Panc1 (cell line): Measurements from ENCODE around the gene TMEM156. TPM values are rescaled to one million over a fixed set of nuclear protein-coding genes. Genes with fewer than 3 reads are reported as not detected.

Experiments
- ATAC-seq: fragments of 200-7000 bp; cut with Tn5 transposase; 2 replicates; pipeline ENCODE4 v1.9.1; 2020; ENCODE audit warnings: mild to moderate bottlenecking, moderate library complexity
- BruUV-seq: library from RNA; stranded (reverse); fragments of 400-500 nt; replicated peaks from 2 replicates; lab custom pipeline; 2021; lab: Mats Ljungman, UMichigan
- CTCF ChIA-PET: fragments of 300-600 bp; sonication (Branson Sonifier 250); formaldehyde crosslinking; loops from one replicate; lab custom pipeline; 2022; ENCODE audit warnings: antibody characterized with exemption; lab: Charles Lee
- POLR2A ChIA-PET: fragments of 300-600 bp; sonication (Branson Sonifier 250); formaldehyde crosslinking; loops from one replicate; lab custom pipeline; 2022; ENCODE audit warnings: antibody characterized with exemption; lab: Charles Lee
- DNase-seq: peaks from one replicate; pipeline ENCODE4 v3.0.0-alpha.2; 2010; ENCODE audit warnings: low read depth, low spot score
- H3K27ac ChIP-seq: 2 replicates; pipeline ENCODE4 v1.5.1; 2011; ENCODE audit warnings: mild to moderate bottlenecking, low read length, inconsistent platforms
- H3K27me3 ChIP-seq: fragments of 200-500 bp; sonication (Bioruptor generic); 2 replicates; pipeline ENCODE4 v1.6.0; 2014; ENCODE audit warnings: low read length, inconsistent platforms; ENCODE audit not compliant: control insufficient read depth, insufficient read depth
- H3K36me3 ChIP-seq: fragments of 200-500 bp; sonication (Bioruptor generic); 2 replicates; pipeline ENCODE4 v1.5.1; 2014; ENCODE audit warnings: inconsistent platforms, mild to moderate bottlenecking, low read length, moderate library complexity; ENCODE audit not compliant: control insufficient read depth, insufficient read depth
- H3K4me1 ChIP-seq: 2 replicates; pipeline ENCODE4 v1.5.1; 2011; ENCODE audit warnings: inconsistent platforms, mild to moderate bottlenecking, low read length, moderate library complexity; ENCODE audit not compliant: control insufficient read depth, insufficient read depth
- H3K4me3 ChIP-seq, 2 experiments: 2 replicates each; pipeline ENCODE4 v1.5.1; 2011 to 2012; ENCODE audit warnings: low read depth in 2 of 2, low read length in 2 of 2, mild to moderate bottlenecking in 2 of 2, inconsistent platforms in 1 of 2, moderate library complexity in 1 of 2
- H3K9me3 ChIP-seq: fragments of 200-500 bp; sonication (Bioruptor generic); 2 replicates; pipeline ENCODE4 v1.5.1; 2014; ENCODE audit warnings: low read depth, mild to moderate bottlenecking, inconsistent platforms, low read length, moderate library complexity; ENCODE audit not compliant: control insufficient read depth, insufficient read depth
- CTCF ChIP-seq: fragments of 450-650 bp; IDR thresholded peaks from 2 replicates; pipeline ENCODE4 v1.5.1; 2017; ENCODE audit warnings: mild to moderate bottlenecking
- POLR2AphosphoS5 ChIP-seq: IDR thresholded peaks from 2 replicates; pipeline ENCODE4 v1.6.1; 2012; ENCODE audit warnings: mild to moderate bottlenecking, low read depth, low read length, moderate library complexity
- REST ChIP-seq, 2 experiments: IDR thresholded peaks; 2 replicates each; pipeline ENCODE4 v1.6.1; 2011 to 2012; ENCODE audit warnings: low read depth in 2 of 2, control low read depth in 1 of 2, low read length in 1 of 2, mild to moderate bottlenecking in 1 of 2, moderate library complexity in 1 of 2; ENCODE audit not compliant: insufficient read depth in 1 of 2
- SIN3A ChIP-seq: IDR thresholded peaks from 2 replicates; pipeline ENCODE4 v1.6.1; 2012; ENCODE audit warnings: low read depth, mild to moderate bottlenecking, low read length, moderate library complexity, borderline replicate concordance; ENCODE audit not compliant: insufficient read depth
- TCF7L2 ChIP-seq: IDR thresholded peaks from 2 replicates; pipeline ENCODE4 v1.6.1; 2011; ENCODE audit warnings: mild to moderate bottlenecking, low read depth, low read length, inconsistent platforms
- in situ Hi-C: cut with HindIII; loops from 2 replicates; pipeline ENCODE4 v1.10.0; 2016; ENCODE audit warnings: low sequenced_read_pairs, low pct_unique_long_range_greater_than_20kb
- intact Hi-C: fragments of 100-400 bp; cut with micrococcal nuclease; formaldehyde crosslinking; loops from one replicate; pipeline ENCODE4 v1.10.0; 2022; ENCODE audit not compliant: unreplicated experiment
- total RNA-seq: library from RNA; stranded (reverse); gene quantifications from one replicate; pipeline ENCODE4 v1.2.1, GENCODE V29; 2021; ENCODE audit not compliant: unreplicated experiment

Gene TMEM156
- total RNA-seq, 1 experiment from 2014 or later, result 5.8 TPM

GRCh38 chr4:38950159-38950558, 82.0 kb downstream of the TMEM156 start:
- H3K36me3 ChIP-seq, result no peaks in the 10 kb centered on the region
- intact Hi-C loops (no loop called here), in situ Hi-C loops (no loop called here)
- DNase-seq (no peak), ATAC-seq (no peak)
- H3K4me3 ChIP-seq, result no peak overlapping the region
- no TSS peak for BruUV-seq
- H3K27me3 ChIP-seq, result no peaks in the 10 kb centered on the region
- H3K4me1 ChIP-seq, result no peaks in the 10 kb centered on the region
- H3K9me3 ChIP-seq, result no peaks in the 10 kb centered on the region
- H3K27ac ChIP-seq, result no peak overlapping the region
- ChIA-PET CTCF (no interaction called here), POLR2A (no interaction called here)
- TF ChIP-seq CTCF (no peak), POLR2AphosphoS5 (no peak), REST (IDR thresholded peaks at IDR 0.05; ENCODE audit: insufficient read depth in 1 of 2, low read depth in 2 of 2, low read length in 1 of 2) (no peak), TCF7L2 (no peak), SIN3A (no peak)

- Histone ChIP-seq H3K27me3 (no peaks in the 10 kb centered on the region), H3K9me3 (no peaks in the 10 kb centered on the region), H3K4me1 (no peaks in the 10 kb centered on the region), H3K36me3 (no peaks in the 10 kb centered on the region), H3K4me3 (no peak overlapping the region), H3K27ac (no peak overlapping the region)
- CTCF ChIA-PET, result no interaction called here
- no peak for TF ChIP-seq SIN3A
- no peak for TF ChIP-seq POLR2AphosphoS5
- in situ Hi-C loops (no loop called here), intact Hi-C loops (no loop called here)
- DNase-seq (no peak), ATAC-seq (no peak)
- POLR2A ChIA-PET, result no interaction called here
- BruUV-seq, result no TSS peak
Observed at GRCh38 chr4:38949411-38950051, 82.7 kb downstream of the TMEM156 start.

GRCh38 chr4:38948551-38948950, 83.7 kb downstream of the TMEM156 start:
- Histone ChIP-seq H3K27me3 (no peaks in the 10 kb centered on the region), H3K4me1 (no peaks in the 10 kb centered on the region), H3K27ac (no peak overlapping the region), H3K36me3 (no peaks in the 10 kb centered on the region), H3K4me3 (no peak overlapping the region), H3K9me3 (no peaks in the 10 kb centered on the region)
- no TSS peak for BruUV-seq
- POLR2A ChIA-PET, result interaction anchor here (0.6 kb wide), 1 partner anchor 215 kb away, joined by 3 read pairs; no protein-coding TSS in a partner anchor
- ATAC-seq (no peak), DNase-seq (peak; percentile 46)
- no peak for TF ChIP-seq SIN3A
- TF ChIP-seq TCF7L2, result no peak
- TF ChIP-seq REST (IDR thresholded peaks at IDR 0.05; ENCODE audit: insufficient read depth in 1 of 2, low read depth in 2 of 2, low read length in 1 of 2), result no peak
- no peak for TF ChIP-seq POLR2AphosphoS5
- no peak for TF ChIP-seq CTCF
- in situ Hi-C loops (no loop called here), intact Hi-C loops (no loop called here)
- CTCF ChIA-PET, result no interaction called here
